Panc1 (cell line): Measurements from ENCODE around the gene CDH8.

Source experiments
- POLR2AphosphoS5 ChIP-seq: IDR thresholded peaks from 2 replicates; pipeline ENCODE4 v1.6.1; 2012; ENCODE audit warnings: mild to moderate bottlenecking, low read depth, low read length, moderate library complexity
- SIN3A ChIP-seq: IDR thresholded peaks from 2 replicates; pipeline ENCODE4 v1.6.1; 2012; ENCODE audit warnings: low read depth, mild to moderate bottlenecking, low read length, moderate library complexity, borderline replicate concordance; ENCODE audit not compliant: insufficient read depth
- TF ChIP-seq, protein P1 (sequence below): fragments of 450-650 bp; IDR thresholded peaks from 2 replicates; pipeline ENCODE4 v1.5.1; 2017; ENCODE audit warnings: mild to moderate bottlenecking
- TF ChIP-seq, protein P2 (sequence below), 2 experiments: IDR thresholded peaks; 2 replicates each; pipeline ENCODE4 v1.6.1; 2011 to 2012; ENCODE audit warnings: low read depth in 2 of 2, control low read depth in 1 of 2, low read length in 1 of 2, mild to moderate bottlenecking in 1 of 2, moderate library complexity in 1 of 2; ENCODE audit not compliant: insufficient read depth in 1 of 2

DNA sequence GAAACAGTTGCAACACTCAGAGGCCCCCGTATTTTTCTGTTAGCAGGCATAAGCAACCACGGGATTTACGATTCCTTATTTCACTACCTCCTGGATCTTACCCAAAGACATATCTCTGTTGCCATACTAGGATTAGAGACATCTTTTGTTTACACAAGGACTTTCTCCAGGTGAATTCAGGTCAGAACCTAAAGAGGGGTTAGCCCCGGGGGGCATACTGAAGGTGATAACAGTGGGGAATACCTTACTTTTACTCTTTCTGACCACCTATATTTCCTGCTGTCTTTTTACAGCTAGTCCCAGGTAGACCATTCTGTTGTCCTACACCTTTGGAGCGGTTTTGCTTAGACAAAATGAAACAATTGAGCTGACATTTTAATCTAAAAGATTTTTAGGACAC, 27.9 kb upstream of the CDH8 start:
- TF ChIP-seq, protein P1, sequence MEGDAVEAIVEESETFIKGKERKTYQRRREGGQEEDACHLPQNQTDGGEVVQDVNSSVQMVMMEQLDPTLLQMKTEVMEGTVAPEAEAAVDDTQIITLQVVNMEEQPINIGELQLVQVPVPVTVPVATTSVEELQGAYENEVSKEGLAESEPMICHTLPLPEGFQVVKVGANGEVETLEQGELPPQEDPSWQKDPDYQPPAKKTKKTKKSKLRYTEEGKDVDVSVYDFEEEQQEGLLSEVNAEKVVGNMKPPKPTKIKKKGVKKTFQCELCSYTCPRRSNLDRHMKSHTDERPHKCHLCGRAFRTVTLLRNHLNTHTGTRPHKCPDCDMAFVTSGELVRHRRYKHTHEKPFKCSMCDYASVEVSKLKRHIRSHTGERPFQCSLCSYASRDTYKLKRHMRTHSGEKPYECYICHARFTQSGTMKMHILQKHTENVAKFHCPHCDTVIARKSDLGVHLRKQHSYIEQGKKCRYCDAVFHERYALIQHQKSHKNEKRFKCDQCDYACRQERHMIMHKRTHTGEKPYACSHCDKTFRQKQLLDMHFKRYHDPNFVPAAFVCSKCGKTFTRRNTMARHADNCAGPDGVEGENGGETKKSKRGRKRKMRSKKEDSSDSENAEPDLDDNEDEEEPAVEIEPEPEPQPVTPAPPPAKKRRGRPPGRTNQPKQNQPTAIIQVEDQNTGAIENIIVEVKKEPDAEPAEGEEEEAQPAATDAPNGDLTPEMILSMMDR: no peak
- TF ChIP-seq POLR2AphosphoS5 (no peak), SIN3A (no peak)
- TF ChIP-seq, protein P2, sequence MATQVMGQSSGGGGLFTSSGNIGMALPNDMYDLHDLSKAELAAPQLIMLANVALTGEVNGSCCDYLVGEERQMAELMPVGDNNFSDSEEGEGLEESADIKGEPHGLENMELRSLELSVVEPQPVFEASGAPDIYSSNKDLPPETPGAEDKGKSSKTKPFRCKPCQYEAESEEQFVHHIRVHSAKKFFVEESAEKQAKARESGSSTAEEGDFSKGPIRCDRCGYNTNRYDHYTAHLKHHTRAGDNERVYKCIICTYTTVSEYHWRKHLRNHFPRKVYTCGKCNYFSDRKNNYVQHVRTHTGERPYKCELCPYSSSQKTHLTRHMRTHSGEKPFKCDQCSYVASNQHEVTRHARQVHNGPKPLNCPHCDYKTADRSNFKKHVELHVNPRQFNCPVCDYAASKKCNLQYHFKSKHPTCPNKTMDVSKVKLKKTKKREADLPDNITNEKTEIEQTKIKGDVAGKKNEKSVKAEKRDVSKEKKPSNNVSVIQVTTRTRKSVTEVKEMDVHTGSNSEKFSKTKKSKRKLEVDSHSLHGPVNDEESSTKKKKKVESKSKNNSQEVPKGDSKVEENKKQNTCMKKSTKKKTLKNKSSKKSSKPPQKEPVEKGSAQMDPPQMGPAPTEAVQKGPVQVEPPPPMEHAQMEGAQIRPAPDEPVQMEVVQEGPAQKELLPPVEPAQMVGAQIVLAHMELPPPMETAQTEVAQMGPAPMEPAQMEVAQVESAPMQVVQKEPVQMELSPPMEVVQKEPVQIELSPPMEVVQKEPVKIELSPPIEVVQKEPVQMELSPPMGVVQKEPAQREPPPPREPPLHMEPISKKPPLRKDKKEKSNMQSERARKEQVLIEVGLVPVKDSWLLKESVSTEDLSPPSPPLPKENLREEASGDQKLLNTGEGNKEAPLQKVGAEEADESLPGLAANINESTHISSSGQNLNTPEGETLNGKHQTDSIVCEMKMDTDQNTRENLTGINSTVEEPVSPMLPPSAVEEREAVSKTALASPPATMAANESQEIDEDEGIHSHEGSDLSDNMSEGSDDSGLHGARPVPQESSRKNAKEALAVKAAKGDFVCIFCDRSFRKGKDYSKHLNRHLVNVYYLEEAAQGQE (IDR thresholded peaks at IDR 0.05; ENCODE audit: insufficient read depth in 1 of 2, low read depth in 2 of 2, low read length in 1 of 2): no peak
